Measurements from ENCODE around the gene TAS1R3.

DNA sequence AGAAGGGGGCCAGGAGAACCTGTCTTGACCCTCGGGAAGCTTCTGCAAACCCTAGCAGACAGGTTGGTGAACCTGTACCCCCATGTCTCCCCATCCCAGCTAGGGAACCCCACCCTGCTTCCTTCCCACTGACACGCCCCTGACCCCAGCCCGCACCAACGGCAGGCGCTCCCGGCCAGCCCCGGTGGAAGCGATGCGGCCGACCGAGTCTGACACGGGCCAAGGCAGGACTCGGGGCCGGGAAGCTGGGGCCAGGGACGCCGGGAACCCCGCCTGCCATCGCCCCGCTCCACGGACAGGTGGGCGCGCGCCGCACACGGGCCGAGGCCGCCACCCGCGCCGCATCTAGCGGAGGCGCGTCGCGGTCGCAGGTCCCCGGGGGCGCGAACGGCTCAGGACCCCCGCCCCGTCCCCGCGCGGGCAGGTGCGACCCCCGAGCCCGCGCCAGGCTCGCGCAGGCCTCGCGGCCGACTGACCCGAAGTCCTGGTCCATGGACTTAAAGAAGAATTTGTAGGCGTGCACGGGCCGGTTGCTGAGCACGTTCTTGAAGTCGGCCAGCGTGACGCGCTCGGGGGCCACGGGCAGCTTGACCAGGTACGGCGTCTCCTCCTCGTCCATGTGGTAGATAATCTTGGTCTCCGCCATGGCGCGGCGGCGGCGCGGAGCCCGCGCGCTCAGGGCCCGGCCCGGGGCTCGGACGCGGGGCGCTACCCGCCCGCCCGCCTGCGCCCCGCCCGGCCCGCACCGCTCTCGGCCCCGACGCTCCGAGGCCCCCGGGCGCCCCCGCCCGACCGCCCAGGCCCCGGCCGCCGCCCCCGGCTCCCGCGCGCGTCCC, 17.6 kb downstream of the TAS1R3 start:
- TF ChIP-seq FOXA1 (IDR thresholded peaks at IDR 0.05) (no peak), TARDBP (IDR thresholded peaks at IDR 0.05) (no peak), LEF1 (IDR thresholded peaks at IDR 0.05; ENCODE audit: borderline replicate concordance) (no peak; the same call in 1 of the 2 replicates), SP1 (IDR thresholded peaks at IDR 0.05) (no peak), ARNT (IDR thresholded peaks at IDR 0.05) (no peak), SUZ12 (IDR thresholded peaks at IDR 0.05) (no peak)
- TF ChIP-seq, protein P1, sequence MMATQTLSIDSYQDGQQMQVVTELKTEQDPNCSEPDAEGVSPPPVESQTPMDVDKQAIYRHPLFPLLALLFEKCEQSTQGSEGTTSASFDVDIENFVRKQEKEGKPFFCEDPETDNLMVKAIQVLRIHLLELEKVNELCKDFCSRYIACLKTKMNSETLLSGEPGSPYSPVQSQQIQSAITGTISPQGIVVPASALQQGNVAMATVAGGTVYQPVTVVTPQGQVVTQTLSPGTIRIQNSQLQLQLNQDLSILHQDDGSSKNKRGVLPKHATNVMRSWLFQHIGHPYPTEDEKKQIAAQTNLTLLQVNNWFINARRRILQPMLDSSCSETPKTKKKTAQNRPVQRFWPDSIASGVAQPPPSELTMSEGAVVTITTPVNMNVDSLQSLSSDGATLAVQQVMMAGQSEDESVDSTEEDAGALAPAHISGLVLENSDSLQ (IDR thresholded peaks at IDR 0.05): no peak
